ENCODE measurements around the gene NAV2.

The NAV2 gene

GRCh38 chr11:20050551-20051333 lies 338.1 kb downstream of the NAV2 start:
- H3K4me3 ChIP-seq (ENCODE audit: low read depth in 1 of 2, low read length in 2 of 2) = no peak overlapping the region
- no peak overlapping the region for H3K9ac ChIP-seq (ENCODE audit: low read depth, low read length)
- H3K27ac ChIP-seq (ENCODE audit: low read length) = no peak overlapping the region
- H3K9me3 ChIP-seq (ENCODE audit: insufficient read depth, low read length, severe bottlenecking) = no peaks in the 10 kb centered on the region
- H3K79me2 ChIP-seq (ENCODE audit: insufficient read depth, low read length) = no peaks in the 10 kb centered on the region
- H3K4me2 ChIP-seq (ENCODE audit: insufficient read depth, low read length) = no peak overlapping the region
- DNase-seq (no peak), ATAC-seq (ENCODE audit: insufficient read depth, low read depth) (no peak)
- no peaks in the 10 kb centered on the region for H3K4me1 ChIP-seq (ENCODE audit: insufficient read depth, low read length)
- H2AFZ ChIP-seq (ENCODE audit: low read depth, low read length) = no peak overlapping the region
- no peaks in the 10 kb centered on the region for H3K36me3 ChIP-seq (ENCODE audit: insufficient read depth, low read length)
- TF ChIP-seq EZH2 (IDR thresholded peaks at IDR 0.05; ENCODE audit: borderline replicate concordance, low read depth, low read length, severe bottlenecking) = no peak
- no peak for TF ChIP-seq CTCF (IDR thresholded peaks at IDR 0.05; ENCODE audit: borderline replicate concordance, extremely low read depth, low read length, poor library complexity, severe bottlenecking)
- H4K20me1 ChIP-seq (ENCODE audit: insufficient read depth, low read length) = no peaks in the 10 kb centered on the region
- H3K27me3 ChIP-seq (ENCODE audit: insufficient read depth, low read length, poor library complexity) = peaks cover 2% of the 10 kb centered on the region

GRCh38 chr11:20051469-20052399 lies 339.1 kb downstream of the NAV2 start:
- Histone ChIP-seq H3K79me2 (ENCODE audit: insufficient read depth, low read length) (no peaks in the 10 kb centered on the region), H3K27me3 (ENCODE audit: insufficient read depth, low read length, poor library complexity) (peaks cover 3% of the 10 kb centered on the region), H3K9ac (ENCODE audit: low read depth, low read length) (no peak overlapping the region), H4K20me1 (ENCODE audit: insufficient read depth, low read length) (no peaks in the 10 kb centered on the region), H3K27ac (ENCODE audit: low read length) (no peak overlapping the region), H3K4me2 (ENCODE audit: insufficient read depth, low read length) (no peak overlapping the region), H3K4me1 (ENCODE audit: insufficient read depth, low read length) (no peaks in the 10 kb centered on the region), H3K9me3 (ENCODE audit: insufficient read depth, low read length, severe bottlenecking) (no peaks in the 10 kb centered on the region), H3K4me3 (ENCODE audit: low read depth in 1 of 2, low read length in 2 of 2) (no peak overlapping the region), H3K36me3 (ENCODE audit: insufficient read depth, low read length) (no peaks in the 10 kb centered on the region), H2AFZ (ENCODE audit: low read depth, low read length) (no peak overlapping the region)
- ATAC-seq (ENCODE audit: insufficient read depth, low read depth) (no peak), DNase-seq (no peak)
- TF ChIP-seq EZH2 (IDR thresholded peaks at IDR 0.05; ENCODE audit: borderline replicate concordance, low read depth, low read length, severe bottlenecking) (no peak), CTCF (IDR thresholded peaks at IDR 0.05; ENCODE audit: borderline replicate concordance, extremely low read depth, low read length, poor library complexity, severe bottlenecking) (no peak)

- ATAC-seq (ENCODE audit: insufficient read depth, low read depth) (no peak), DNase-seq (no peak)
- H3K4me1 ChIP-seq (ENCODE audit: insufficient read depth, low read length) = no peaks in the 10 kb centered on the region
- H3K27ac ChIP-seq (ENCODE audit: low read length) = no peak overlapping the region
- H3K9me3 ChIP-seq (ENCODE audit: insufficient read depth, low read length, severe bottlenecking) = no peaks in the 10 kb centered on the region
- no peak overlapping the region for H2AFZ ChIP-seq (ENCODE audit: low read depth, low read length)
- H3K4me2 ChIP-seq (ENCODE audit: insufficient read depth, low read length) = no peak overlapping the region
- H3K4me3 ChIP-seq (ENCODE audit: low read depth in 1 of 2, low read length in 2 of 2) = no peak overlapping the region
- TF ChIP-seq CTCF (IDR thresholded peaks at IDR 0.05; ENCODE audit: borderline replicate concordance, extremely low read depth, low read length, poor library complexity, severe bottlenecking) = no peak
- no peak for TF ChIP-seq EZH2 (IDR thresholded peaks at IDR 0.05; ENCODE audit: borderline replicate concordance, low read depth, low read length, severe bottlenecking)
- H3K79me2 ChIP-seq (ENCODE audit: insufficient read depth, low read length) = no peaks in the 10 kb centered on the region
- H3K27me3 ChIP-seq (ENCODE audit: insufficient read depth, low read length, poor library complexity) = peaks cover 3% of the 10 kb centered on the region
- no peak overlapping the region for H3K9ac ChIP-seq (ENCODE audit: low read depth, low read length)
- no peaks in the 10 kb centered on the region for H4K20me1 ChIP-seq (ENCODE audit: insufficient read depth, low read length)
- no peaks in the 10 kb centered on the region for H3K36me3 ChIP-seq (ENCODE audit: insufficient read depth, low read length)
These were observed 340.9 kb downstream of the NAV2 start for GRCh38 chr11:20053572-20053971.

Measured in DND-41 (cell line).